Ovary (tissue), 9 donors: ENCODE results near the gene TMEM115. TPM values are rescaled to one million over a fixed set of nuclear protein-coding genes. Genes with fewer than 3 reads are reported as not detected.
"Not testable (repeated sequence)": the region's sequence is repeated elsewhere in the genome, so short reads cannot be mapped to it uniquely, and the experiment has no call there.

Experiments used
- DNase-seq, 5 donors: peaks; one replicate each; pipeline ENCODE4 v3.0.0-alpha.2; 2019 to 2020
- H3K27ac ChIP-seq, 2 donors: fragments of 200-600 bp; one replicate each; pipeline versions ENCODE4 v1.5.1 to v1.8.0; 2019 to 2022
- H3K27me3 ChIP-seq: fragments of 200-600 bp; one replicate; pipeline ENCODE4 v1.8.0; 2022
- H3K36me3 ChIP-seq: fragments of 200-600 bp; sonication (generic); one replicate; pipeline ENCODE4 v1.5.1; 2019
- H3K4me1 ChIP-seq: one replicate; pipeline ENCODE4 v1.8.1; 2013; ENCODE audit warnings: mild to moderate bottlenecking, moderate library complexity; ENCODE audit not compliant: insufficient read depth
- H3K4me3 ChIP-seq: fragments of 200-600 bp; sonication (generic); one replicate; pipeline ENCODE4 v1.5.1; 2017
- H3K9me3 ChIP-seq, 2 donors: fragments of 200-600 bp in 1 of 2; sonication (generic) in 1 of 2; one replicate each; pipeline versions ENCODE4 v1.5.1 to v1.8.1; 2013 to 2019; ENCODE audit warnings: mild to moderate bottlenecking in 1 of 2, moderate library complexity in 1 of 2
- CTCF ChIP-seq, 3 donors: fragments of 450-650 bp in 2 of 3; fragments of 200-600 bp in 1 of 3; IDR thresholded peaks; one replicate each; pipeline versions ENCODE4 v1.5.1 to v1.8.0; 2016 to 2022; ENCODE audit warnings: antibody characterized with exemption in 3 of 3, mild to moderate bottlenecking in 1 of 3
- EP300 ChIP-seq: sonication (generic); formaldehyde crosslinking; IDR thresholded peaks from one replicate; pipeline ENCODE4 v1.6.1; 2017; ENCODE audit warnings: antibody characterized with exemption
- WGBS, 3 donors: extraction: QIAGEN DNeasy Blood & Tissue Kit in 1 of 3; methylation state at CpG; one replicate each; pipeline versions ENCODE4 v1.1.5 to v1.1.7; 2013 to 2017; 5-methylcytosine and 5-hydroxymethylcytosine counted together
- intact Hi-C, 4 donors: fragments of 100-400 bp; cut with DNase I; formaldehyde crosslinking; loops; one replicate each; pipeline versions ENCODE4 v1.11.0 to v1.15.1; 2022 to 2023
- polyA plus RNA-seq, 2 donors: library from polyadenylated mRNA; stranded (reverse); fragments of 200-250 nt in 1 of 2; fragments of 350-450 nt in 1 of 2; fragmentation: Illumina TruSeq in 1 of 2; extraction: RNeasy Lipid Tissue Mini Kit (QIAGEN cat#74804) in 1 of 2; gene quantifications; one replicate each; pipeline ENCODE4 v1.2.3, GENCODE V29; 2013 to 2014
- total RNA-seq, 7 donors: library from RNA; depleted of rRNA in 2 of 7; stranded (reverse); fragments of >200 nt in 2 of 7; fragmentation: NEBNext Ultra II Directional in 3 of 7; extraction: Animal tissue kit (Norgen Biotek cat#: 25700) in 3 of 7; gene quantifications; one replicate each; pipeline versions ENCODE4 v1.1.0 to v1.2.4, GENCODE V29; 2016 to 2023
- donor health status: DM: no; HTN: no; CAD: no; lungs with moderate emphysema.
- donor health status: DM: no; HTN: no; CAD: no.
- donor health status: Bipolar disorder and iron deficiency.
- donor health status: DM: yes; HTN: yes; CAD: no.
- donor health status: DM: no; HTN: no; CAD: no.
- donor health status: DM: yes; HTN: yes; CAD: no.

Gene TMEM115
- total and polyA plus RNA-seq, 9 donors: 8.5 to 58.4 (median 36.9) TPM

- 79 to 82% (median 81%) methylated on average over 3 of the region's 3 CpGs for WGBS, 3 donors
- Histone ChIP-seq H3K27ac (no peak overlapping the region), H3K9me3 (no peaks in the 10 kb centered on the region), H3K4me3 (no peak overlapping the region), H3K4me1 (peaks cover 5% of the 10 kb centered on the region), H3K36me3 (no peaks in the 10 kb centered on the region), H3K27me3 (no peaks in the 10 kb centered on the region)
- no peak for DNase-seq
- TF ChIP-seq CTCF (IDR thresholded peaks at IDR 0.05): no peak
- TF ChIP-seq EP300: no peak
- intact Hi-C loops: no loop called here
Observed at GRCh38 chr3:50314342-50314741, 45.0 kb downstream of the TMEM115 start.

- H3K36me3 ChIP-seq, H3K4me1 ChIP-seq, H3K9me3 ChIP-seq, intact Hi-C loops, H3K4me3 ChIP-seq, H3K27me3 ChIP-seq, H3K27ac ChIP-seq, DNase-seq: not testable (repeated sequence)
- WGBS, 3 donors: 92 to 100% (median 94%) methylated on average over 1 to 32 of the region's 32 CpGs
Observed at GRCh38 chr3:50312041-50312440, 47.3 kb downstream of the TMEM115 start.

Other genes with a start within 250 kb of the TMEM115 start
- gene SEMA3F, start 204.2 kb downstream of the TMEM115 start, total RNA-seq: 10 to 100 TPM in 2 of 7 donors, 1 to 10 TPM in 5; 1.9 to 31.5 (median 7.2) TPM
- gene SEMA3F, start 204.2 kb downstream of the TMEM115 start, polyA plus RNA-seq: 1 to 10 TPM; 3.5 to 8.3 TPM
- gene GNAT1, start 167.9 kb downstream of the TMEM115 start, total RNA-seq: not detected
- not detected for gene GNAT1, start 167.9 kb downstream of the TMEM115 start, polyA plus RNA-seq
- gene SLC38A3, start 154.2 kb downstream of the TMEM115 start, total RNA-seq: 10 to 100 TPM in 2 of 7 donors, 1 to 10 TPM in 5; 3.0 to 10.9 (median 8.3) TPM
- 1 to 10 TPM; 1.6 to 6.6 TPM for gene SLC38A3, start 154.2 kb downstream of the TMEM115 start, polyA plus RNA-seq
- 100 to 1,000 TPM in 6 of 7 donors, 10 to 100 TPM in 1; 72.3 to 259 (median 212) TPM for gene GNAI2, start 123.3 kb downstream of the TMEM115 start, total RNA-seq
- gene GNAI2, start 123.3 kb downstream of the TMEM115 start, polyA plus RNA-seq: 100 to 1,000 TPM; 189 to 309 TPM
- gene SEMA3B, start 90.4 kb downstream of the TMEM115 start, total RNA-seq: 100 to 1,000 TPM in 1 of 7 donors, 10 to 100 TPM in 6; 18.4 to 224 (median 51.9) TPM
- 10 to 100 TPM in 1 of 2 donors, 1 to 10 TPM in 1; 5.0 to 30.9 TPM for gene SEMA3B, start 90.4 kb downstream of the TMEM115 start, polyA plus RNA-seq
- gene LSMEM2, start 80.4 kb downstream of the TMEM115 start, total RNA-seq: 1 to 10 TPM in 2 of 7 donors, under 1 TPM in 3, not detected in 2; 0.42 to 1.4 (median 0.76) TPM
- 1 to 10 TPM in 1 of 2 donors, under 1 TPM in 1; 0.60 to 1.0 TPM for gene LSMEM2, start 80.4 kb downstream of the TMEM115 start, polyA plus RNA-seq
- gene IFRD2, start 67.1 kb downstream of the TMEM115 start, total RNA-seq: 10 to 100 TPM; 31.8 to 76.9 (median 56.4) TPM
- 10 to 100 TPM; 14.5 to 32.8 TPM for gene IFRD2, start 67.1 kb downstream of the TMEM115 start, polyA plus RNA-seq
- 1 to 10 TPM in 6 of 7 donors, under 1 TPM in 1; 0.58 to 4.3 (median 2.0) TPM for gene HYAL3, start 60.1 kb downstream of the TMEM115 start, total RNA-seq
- 1 to 10 TPM; 1.5 to 1.9 TPM for gene HYAL3, start 60.1 kb downstream of the TMEM115 start, polyA plus RNA-seq
- gene NAA80, start 60.1 kb downstream of the TMEM115 start, total RNA-seq: 10 to 100 TPM in 6 of 7 donors, 1 to 10 TPM in 1; 9.7 to 15.7 (median 13.0) TPM
- gene NAA80, start 60.1 kb downstream of the TMEM115 start, polyA plus RNA-seq: 10 to 100 TPM in 1 of 2 donors, 1 to 10 TPM in 1; 2.6 to 11.2 TPM
- gene HYAL1, start 55.9 kb downstream of the TMEM115 start, total RNA-seq: 1 to 10 TPM; 1.8 to 9.3 (median 3.3) TPM
- 1 to 10 TPM; 3.6 to 4.4 TPM for gene HYAL1, start 55.9 kb downstream of the TMEM115 start, polyA plus RNA-seq
- 10 to 100 TPM; 29.0 to 81.6 (median 41.2) TPM for gene HYAL2, start 36.8 kb downstream of the TMEM115 start, total RNA-seq
- gene HYAL2, start 36.8 kb downstream of the TMEM115 start, polyA plus RNA-seq: 10 to 100 TPM; 10.9 to 56.3 TPM
- gene TUSC2, start 31.3 kb downstream of the TMEM115 start, total RNA-seq: 10 to 100 TPM; 19.4 to 26.4 (median 21.3) TPM
- gene TUSC2, start 31.3 kb downstream of the TMEM115 start, polyA plus RNA-seq: 10 to 100 TPM; 21.0 to 24.0 TPM
- gene RASSF1, start 18.7 kb downstream of the TMEM115 start, total RNA-seq: 10 to 100 TPM; 16.2 to 32.6 (median 25.5) TPM
- gene RASSF1, start 18.7 kb downstream of the TMEM115 start, polyA plus RNA-seq: 10 to 100 TPM; 12.5 to 27.4 TPM
- gene ZMYND10, start 13.8 kb downstream of the TMEM115 start, total RNA-seq: 10 to 100 TPM in 2 of 7 donors, 1 to 10 TPM in 5; 1.0 to 75.1 (median 3.4) TPM
- under 1 TPM; 0.50 to 0.81 TPM for gene ZMYND10, start 13.8 kb downstream of the TMEM115 start, polyA plus RNA-seq
- 10 to 100 TPM; 19.4 to 26.3 (median 22.4) TPM for gene NPRL2, start 8.7 kb downstream of the TMEM115 start, total RNA-seq
- 10 to 100 TPM; 21.8 to 21.9 TPM for gene NPRL2, start 8.7 kb downstream of the TMEM115 start, polyA plus RNA-seq
- 10 to 100 TPM in 3 of 7 donors, 1 to 10 TPM in 4; 8.0 to 17.1 (median 9.6) TPM for gene CYB561D2, start 8.7 kb downstream of the TMEM115 start, total RNA-seq
- 10 to 100 TPM in 1 of 2 donors, 1 to 10 TPM in 1; 4.5 to 10.8 TPM for gene CYB561D2, start 8.7 kb downstream of the TMEM115 start, polyA plus RNA-seq
- 1 to 10 TPM in 6 of 7 donors, under 1 TPM in 1; 0.95 to 8.6 (median 4.2) TPM for gene CACNA2D2, start 144.1 kb upstream of the TMEM115 start, total RNA-seq
- gene CACNA2D2, start 144.1 kb upstream of the TMEM115 start, polyA plus RNA-seq: 1 to 10 TPM; 1.8 to 2.8 TPM
- 10 to 100 TPM; 10.7 to 24.1 (median 17.7) TPM for gene C3orf18, start 208.2 kb upstream of the TMEM115 start, total RNA-seq
- gene C3orf18, start 208.2 kb upstream of the TMEM115 start, polyA plus RNA-seq: 10 to 100 TPM; 13.0 to 17.5 TPM
- 10 to 100 TPM in 5 of 7 donors, 1 to 10 TPM in 2; 6.8 to 35.3 (median 24.7) TPM for gene HEMK1, start 210.0 kb upstream of the TMEM115 start, total RNA-seq
- 10 to 100 TPM in 1 of 2 donors, 1 to 10 TPM in 1; 7.7 to 17.3 TPM for gene HEMK1, start 210.0 kb upstream of the TMEM115 start, polyA plus RNA-seq